Caco-2 (cell line): ENCODE measurements around the gene PACSIN1. TPM values are rescaled to one million over a fixed set of nuclear protein-coding genes. Genes with fewer than 3 reads are reported as not detected.

Experiments used
- BruUV-seq: library from RNA; stranded (reverse); fragments of 400-500 nt; replicated peaks from 2 replicates; lab custom pipeline; 2021; lab: Mats Ljungman, UMichigan
- CTCF ChIA-PET: fragments of 300-600 bp; sonication (Branson Sonifier 250); formaldehyde crosslinking; loops from one replicate; lab custom pipeline; 2022; ENCODE audit warnings: antibody characterized with exemption; lab: Charles Lee
- POLR2A ChIA-PET: fragments of 300-600 bp; sonication (Branson Sonifier 250); formaldehyde crosslinking; loops from one replicate; lab custom pipeline; 2022; ENCODE audit warnings: antibody characterized with exemption; lab: Charles Lee
- DNase-seq, 2 experiments: peaks; one replicate each; pipeline versions ENCODE4 v3.0.0 to v3.0.0-alpha.2; 2020 to 2022
- H3K27me3 ChIP-seq: replicated peaks from 2 replicates; pipeline ENCODE4 v1.6.0; 2011; ENCODE audit warnings: low read length; ENCODE audit not compliant: control insufficient read depth, insufficient read depth
- H3K36me3 ChIP-seq: 2 replicates; pipeline ENCODE4 v1.5.1; 2011; ENCODE audit warnings: low read length; ENCODE audit not compliant: control insufficient read depth, insufficient read depth
- H3K4me1 ChIP-seq: fragments of 250-450 bp; sonication (Bioruptor Pico); 2 replicates; pipeline ENCODE4 v1.5.1; 2020; ENCODE audit warnings: mild to moderate bottlenecking
- H3K4me3 ChIP-seq: 2 replicates; pipeline ENCODE4 v1.5.1; 2011; ENCODE audit warnings: low read depth, mild to moderate bottlenecking, control low read depth, low read length
- H3K9me3 ChIP-seq: fragments of 250-450 bp; sonication (Bioruptor Pico); 2 replicates; pipeline ENCODE4 v1.5.1; 2020; ENCODE audit warnings: mild to moderate bottlenecking, moderate library complexity
- H3K27ac Mint-ChIP-seq: one replicate; pipeline ENCODE4 v1.8.0; 2022; ENCODE audit warnings: mixed read lengths; ENCODE audit not compliant: unreplicated experiment
- H3K27me3 Mint-ChIP-seq: one replicate; pipeline ENCODE4 v1.8.0; 2022; ENCODE audit warnings: mixed read lengths; ENCODE audit not compliant: insufficient read depth, unreplicated experiment
- H3K36me3 Mint-ChIP-seq: one replicate; pipeline ENCODE4 v1.8.0; 2022; ENCODE audit warnings: mild to moderate bottlenecking, mixed read lengths; ENCODE audit not compliant: insufficient read depth, unreplicated experiment
- H3K4me1 Mint-ChIP-seq: one replicate; pipeline ENCODE4 v1.8.0; 2022; ENCODE audit warnings: low read depth, mixed read lengths; ENCODE audit not compliant: unreplicated experiment
- H3K4me3 Mint-ChIP-seq: one replicate; pipeline ENCODE4 v1.8.0; 2022; ENCODE audit warnings: mild to moderate bottlenecking, moderate library complexity, mixed read lengths; ENCODE audit not compliant: unreplicated experiment
- H3K9me3 Mint-ChIP-seq: one replicate; pipeline ENCODE4 v1.8.0; 2022; ENCODE audit warnings: mixed read lengths; ENCODE audit not compliant: unreplicated experiment
- CTCF ChIP-seq, 2 experiments: fragments of 200-600 bp in 1 of 2; IDR thresholded peaks; 1 replicate in 1 of 2; 2 replicates in 1 of 2; pipeline versions ENCODE4 v1.5.1 to v1.8.0; 2011 to 2022; ENCODE audit warnings: antibody characterized with exemption in 1 of 2, control low read depth in 1 of 2, inconsistent platforms in 1 of 2, low read depth in 1 of 2, low read length in 1 of 2, mild to moderate bottlenecking in 1 of 2, moderate library complexity in 1 of 2; ENCODE audit not compliant: insufficient read depth in 1 of 2, severe bottlenecking in 1 of 2, unreplicated experiment in 1 of 2
- intact Hi-C: fragments of 100-400 bp; cut with micrococcal nuclease; formaldehyde crosslinking; loops from one replicate; pipeline ENCODE4 v1.10.0; 2022; ENCODE audit not compliant: unreplicated experiment
- total RNA-seq: library from RNA; stranded (reverse); gene quantifications from 2 replicates; pipeline ENCODE4 v1.2.3, GENCODE V29; 2022

Gene PACSIN1
- total RNA-seq, 1 experiment from 2014 or later: 3.7 TPM

GRCh38 chr6:34551720-34552119, 85.8 kb downstream of the PACSIN1 start:
- no peaks in the 10 kb centered on the region for H3K9me3 Mint-ChIP-seq
- ChIA-PET POLR2A (no interaction called here), CTCF (no interaction called here)
- intact Hi-C loops: no loop called here
- H3K27ac Mint-ChIP-seq: no peak overlapping the region
- no peak for TF ChIP-seq CTCF (IDR thresholded peaks at IDR 0.05; ENCODE audit: insufficient read depth in 1 of 2, low read depth in 1 of 2, low read length in 1 of 2, severe bottlenecking in 1 of 2, unreplicated experiment in 1 of 2)
- no peak overlapping the region for H3K4me3 ChIP-seq
- H3K36me3 ChIP-seq: no peaks in the 10 kb centered on the region
- H3K4me3 Mint-ChIP-seq: no peak overlapping the region
- H3K9me3 ChIP-seq: no peaks in the 10 kb centered on the region
- peaks cover 12% of the 10 kb centered on the region for H3K4me1 ChIP-seq
- BruUV-seq: no TSS peak
- no peaks in the 10 kb centered on the region for H3K27me3 Mint-ChIP-seq
- H3K36me3 Mint-ChIP-seq: no peaks in the 10 kb centered on the region
- H3K27me3 ChIP-seq: no peaks in the 10 kb centered on the region
- H3K4me1 Mint-ChIP-seq: peaks cover 6% of the 10 kb centered on the region
- DNase-seq: no peak

DNA sequence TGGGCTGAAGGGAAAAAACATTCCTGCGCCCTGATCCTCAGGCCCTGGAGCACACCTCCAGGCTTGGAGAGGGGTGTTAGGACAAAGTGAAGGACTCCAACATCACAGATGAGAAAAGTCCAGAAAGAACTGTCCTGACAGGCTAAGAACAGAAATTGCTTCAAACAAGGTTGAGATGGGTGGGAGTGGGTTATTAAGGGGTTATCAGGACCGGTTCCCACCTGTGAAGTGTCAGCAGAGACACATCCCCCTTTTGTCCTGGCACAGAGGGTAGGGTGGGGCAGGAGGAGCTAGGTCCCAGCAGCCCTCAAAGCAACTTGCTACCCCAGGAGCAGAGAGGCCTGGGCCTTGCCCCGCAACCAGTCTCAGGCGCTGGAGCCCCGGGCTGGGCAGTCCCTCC, 86.7 kb downstream of the PACSIN1 start:
- Histone ChIP-seq H3K4me3 (no peak overlapping the region), H3K27me3 (no peaks in the 10 kb centered on the region), H3K9me3 (no peaks in the 10 kb centered on the region), H3K4me1 (peaks cover 12% of the 10 kb centered on the region), H3K36me3 (no peaks in the 10 kb centered on the region)
- no peaks in the 10 kb centered on the region for H3K36me3 Mint-ChIP-seq
- ChIA-PET POLR2A (no interaction called here), CTCF (no interaction called here)
- H3K9me3 Mint-ChIP-seq: no peaks in the 10 kb centered on the region
- no peak for TF ChIP-seq CTCF (IDR thresholded peaks at IDR 0.05; ENCODE audit: insufficient read depth in 1 of 2, low read depth in 1 of 2, low read length in 1 of 2, severe bottlenecking in 1 of 2, unreplicated experiment in 1 of 2)
- no peak overlapping the region for H3K4me3 Mint-ChIP-seq
- no peak overlapping the region for H3K27ac Mint-ChIP-seq
- DNase-seq: no peak
- intact Hi-C loops: no loop called here
- peaks cover 6% of the 10 kb centered on the region for H3K4me1 Mint-ChIP-seq
- no TSS peak for BruUV-seq
- H3K27me3 Mint-ChIP-seq: no peaks in the 10 kb centered on the region

DNA sequence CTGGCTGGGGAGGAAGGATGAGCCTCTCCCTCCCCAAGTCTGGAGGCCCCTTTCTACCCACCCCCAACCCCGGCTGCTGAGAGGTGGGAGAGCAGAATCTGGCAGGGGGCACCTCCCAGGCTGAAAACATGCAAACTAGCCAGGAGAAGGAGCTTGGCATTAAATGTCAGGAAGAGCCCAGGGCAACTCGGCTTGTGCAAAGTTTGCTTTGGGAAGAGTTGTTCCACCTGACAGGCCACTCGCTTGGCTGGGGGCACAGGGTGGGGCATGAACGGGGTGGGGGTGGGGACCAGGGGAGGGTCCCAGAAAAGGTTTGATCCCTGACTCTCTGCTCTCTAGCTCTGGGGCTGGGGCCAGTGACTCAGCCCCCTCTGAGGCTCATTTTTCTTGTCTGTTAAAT, 87.3 kb downstream of the PACSIN1 start:
- no peaks in the 10 kb centered on the region for H3K9me3 ChIP-seq
- H3K27me3 ChIP-seq: no peaks in the 10 kb centered on the region
- peaks cover 12% of the 10 kb centered on the region for H3K4me1 ChIP-seq
- Mint-ChIP-seq H3K4me3 (no peak overlapping the region), H3K27me3 (no peaks in the 10 kb centered on the region), H3K36me3 (no peaks in the 10 kb centered on the region), H3K9me3 (no peaks in the 10 kb centered on the region), H3K27ac (no peak overlapping the region), H3K4me1 (peaks cover 6% of the 10 kb centered on the region)
- intact Hi-C loops: no loop called here
- no TSS peak for BruUV-seq
- CTCF ChIA-PET: no interaction called here
- POLR2A ChIA-PET: no interaction called here
- H3K4me3 ChIP-seq: no peak overlapping the region
- H3K36me3 ChIP-seq: no peaks in the 10 kb centered on the region
- no peak for TF ChIP-seq CTCF (IDR thresholded peaks at IDR 0.05; ENCODE audit: insufficient read depth in 1 of 2, low read depth in 1 of 2, low read length in 1 of 2, severe bottlenecking in 1 of 2, unreplicated experiment in 1 of 2)
- DNase-seq: no peak
